HG03342 (cell line): Measurements from ENCODE around the gene MYO16.

Source experiments
- ATAC-seq: cut with Tn5 transposase; IDR thresholded peaks from one replicate; pipeline ENCODE4 v1.9.1; 2021; ENCODE audit warnings: mild to moderate bottlenecking, moderate library complexity; ENCODE audit not compliant: unreplicated experiment

Gene MYO16

GRCh38 chr13:109255141-109255856, 625.9 kb downstream of the MYO16 start:
- no peak for ATAC-seq

GRCh38 chr13:109256866-109257760, 627.7 kb downstream of the MYO16 start:
- no peak for ATAC-seq
